ENCODE measurements around the gene MEP1B. TPM values are rescaled to one million over a fixed set of nuclear protein-coding genes. Genes with fewer than 3 reads are reported as not detected.

The MEP1B gene
- total RNA-seq, 4 donors from 2014 or later, result 2.0 to 32.4 (median 19.9) TPM

DNA sequence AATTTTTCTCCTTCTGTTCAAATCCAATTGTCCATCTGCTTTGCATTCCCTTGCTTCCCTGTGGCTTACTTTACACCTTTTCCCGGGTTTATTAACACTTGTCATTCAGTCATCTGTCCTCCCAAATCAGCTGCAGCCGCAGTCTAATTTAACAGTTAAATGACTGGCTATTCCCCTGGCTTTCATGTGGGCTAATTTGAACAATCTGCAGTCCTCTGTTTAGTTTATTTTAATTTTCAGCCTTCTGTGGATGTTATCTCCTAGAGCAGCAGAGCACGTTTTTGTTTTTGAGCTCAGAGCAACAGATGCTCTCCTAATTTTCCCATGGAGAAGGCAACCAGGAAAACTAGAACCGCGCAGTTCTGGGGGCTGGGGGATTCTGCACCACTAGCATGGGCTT is 55.0 kb downstream of the MEP1B start:
- Histone ChIP-seq H3K4me3 (no peak overlapping the region), H3K4me1 (no peaks in the 10 kb centered on the region), H3K9me3 (no peaks in the 10 kb centered on the region), H3K27me3 (no peaks in the 10 kb centered on the region), H3K27ac (no peak overlapping the region), H3K36me3 (no peaks in the 10 kb centered on the region)
- WGBS, 2 donors (ENCODE audit: low coverage in 1 of 2), result 79 to 100% methylated on average over 4 to 5 of the region's 5 CpGs
- in situ Hi-C loops (cut with MboI; ENCODE audit: low pct_ligation_motif_present in 1 of 4, low pct_unique_long_range_greater_than_20kb in 1 of 4, low sequenced_read_pairs in 3 of 4) (loop anchor here in 1 of 4 donors (10.0 kb wide), 1 partner anchor 60 kb away; no protein-coding TSS in a partner anchor), intact Hi-C loops (cut with DNase I; ENCODE audit: low total_unique reads) (no loop called here)
- no peak for DNase-seq
- TF ChIP-seq POLR2AphosphoS5 (IDR thresholded peaks at IDR 0.05), result no peak
- TF ChIP-seq EP300 (IDR thresholded peaks at IDR 0.05; ENCODE audit: low read depth), result no peak
- no peak for TF ChIP-seq POLR2A (IDR thresholded peaks at IDR 0.05)

DNA sequence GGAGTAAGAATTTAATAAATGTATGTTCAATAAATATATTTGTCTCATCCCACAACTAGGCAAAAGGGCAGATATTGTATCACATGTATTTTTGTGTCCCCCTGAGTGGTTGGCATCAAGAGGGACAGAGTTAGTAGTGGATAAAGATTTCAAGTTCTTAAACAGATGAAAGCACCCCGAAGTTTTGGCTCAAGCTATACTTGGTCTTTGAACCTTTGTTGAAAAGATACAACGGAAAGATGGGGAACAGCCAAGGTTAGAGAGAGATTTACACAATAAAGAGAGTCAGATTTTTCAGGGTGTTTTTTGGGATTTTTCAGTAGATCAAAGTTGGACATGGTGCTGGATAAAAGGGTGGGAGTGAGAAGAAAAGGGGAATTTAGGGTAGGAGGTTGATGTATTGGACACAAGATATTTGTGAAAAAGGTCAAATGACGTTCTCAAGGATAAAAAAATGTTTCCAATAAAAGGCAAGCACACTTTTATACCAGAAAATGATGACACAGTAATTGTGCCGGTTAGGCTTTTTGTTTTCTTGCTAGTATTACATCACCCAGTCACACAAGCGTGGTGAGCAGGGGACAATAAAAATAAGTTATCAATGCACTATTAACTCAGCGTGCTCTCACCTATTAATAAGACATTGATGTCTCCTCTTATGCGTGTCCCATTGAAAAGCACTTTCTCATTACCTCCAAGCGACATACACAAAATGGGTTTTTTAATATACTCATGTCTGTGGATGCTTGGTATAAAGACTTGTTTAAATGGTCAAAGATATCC is 59.5 kb downstream of the MEP1B start:
- no peak for DNase-seq
- Histone ChIP-seq H3K27ac (no peak overlapping the region), H3K4me3 (no peak overlapping the region), H3K36me3 (no peaks in the 10 kb centered on the region), H3K4me1 (no peaks in the 10 kb centered on the region), H3K9me3 (no peaks in the 10 kb centered on the region), H3K27me3 (no peaks in the 10 kb centered on the region)
- in situ Hi-C loops (cut with MboI; ENCODE audit: low pct_ligation_motif_present in 1 of 4, low pct_unique_long_range_greater_than_20kb in 1 of 4, low sequenced_read_pairs in 3 of 4) (loop anchor here in 1 of 4 donors (10.0 kb wide), 1 partner anchor 65 kb away; no protein-coding TSS in a partner anchor), intact Hi-C loops (cut with DNase I; ENCODE audit: low total_unique reads) (no loop called here)
- no peak for TF ChIP-seq CTCF (IDR thresholded peaks at IDR 0.05)
- TF ChIP-seq POLR2A (IDR thresholded peaks at IDR 0.05), result no peak
- TF ChIP-seq POLR2AphosphoS5 (IDR thresholded peaks at IDR 0.05), result no peak
- WGBS, 2 donors (ENCODE audit: low coverage in 1 of 2), result 86 to 88% methylated on average over 8 of the region's 8 CpGs

DNA sequence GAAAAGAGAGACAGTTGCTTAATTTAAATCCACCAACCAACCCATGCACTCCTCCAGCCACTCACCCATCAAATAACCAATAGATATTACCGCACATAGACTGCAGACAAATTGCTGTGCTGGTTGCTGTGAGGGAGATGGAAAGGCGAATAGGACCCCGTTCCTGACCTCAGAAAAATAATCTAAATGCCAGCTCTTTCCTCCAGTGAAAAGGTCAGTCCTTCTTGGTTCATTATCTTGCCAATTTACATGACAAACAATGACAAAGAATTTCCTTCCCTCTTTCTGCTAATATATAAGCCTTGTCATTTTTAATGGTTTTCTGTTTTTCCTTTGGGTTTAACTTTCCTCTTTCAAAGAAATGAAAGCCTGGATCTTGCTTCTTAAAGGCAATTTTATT is 61.6 kb downstream of the MEP1B start:
- TF ChIP-seq POLR2A (IDR thresholded peaks at IDR 0.05) (no peak), EP300 (IDR thresholded peaks at IDR 0.05; ENCODE audit: low read depth) (no peak), CTCF (IDR thresholded peaks at IDR 0.05) (no peak), POLR2AphosphoS5 (IDR thresholded peaks at IDR 0.05) (no peak)
- Histone ChIP-seq H3K27me3 (no peaks in the 10 kb centered on the region), H3K27ac (no peak overlapping the region), H3K36me3 (no peaks in the 10 kb centered on the region), H3K9me3 (no peaks in the 10 kb centered on the region), H3K4me3 (no peak overlapping the region), H3K4me1 (no peaks in the 10 kb centered on the region)
- no peak for DNase-seq
- WGBS, 2 donors (ENCODE audit: low coverage in 1 of 2), result 69 to 79% methylated on average over 3 of the region's 3 CpGs
- in situ Hi-C loops (cut with MboI; ENCODE audit: low pct_ligation_motif_present in 1 of 4, low pct_unique_long_range_greater_than_20kb in 1 of 4, low sequenced_read_pairs in 3 of 4), result loop anchor here in 2 of 4 donors (10.0 to 25.0 kb wide), 2 partner anchors 87 to 311 kb away; no protein-coding TSS in a partner anchor
- intact Hi-C loops (cut with DNase I; ENCODE audit: low total_unique reads), result no loop called here

- no peak for TF ChIP-seq POLR2A (IDR thresholded peaks at IDR 0.05)
- TF ChIP-seq POLR2AphosphoS5 (IDR thresholded peaks at IDR 0.05), result no peak
- TF ChIP-seq EP300 (IDR thresholded peaks at IDR 0.05; ENCODE audit: low read depth), result no peak
- no peak for TF ChIP-seq CTCF (IDR thresholded peaks at IDR 0.05)
- Histone ChIP-seq H3K4me1 (no peaks in the 10 kb centered on the region), H3K27ac (no peak overlapping the region), H3K4me3 (no peak overlapping the region), H3K27me3 (no peaks in the 10 kb centered on the region), H3K9me3 (no peaks in the 10 kb centered on the region), H3K36me3 (no peaks in the 10 kb centered on the region)
- 74 to 79% methylated on average over 8 of the region's 8 CpGs for WGBS, 2 donors (ENCODE audit: low coverage in 1 of 2)
- in situ Hi-C loops (cut with MboI; ENCODE audit: low pct_ligation_motif_present in 1 of 4, low pct_unique_long_range_greater_than_20kb in 1 of 4, low sequenced_read_pairs in 3 of 4), result loop anchor here in 2 of 4 donors (10.0 to 25.0 kb wide), 2 partner anchors 88 to 310 kb away; no protein-coding TSS in a partner anchor
- intact Hi-C loops (cut with DNase I; ENCODE audit: low total_unique reads), result no loop called here
- DNase-seq, result no peak
Measured at GRCh38 chr18:32252141-32252860, 62.5 kb downstream of the MEP1B start.
